AML-193 (cell line): Measurements from ENCODE around the gene COX14.
"Not testable (repeated sequence)": the region's sequence is repeated elsewhere in the genome, so short reads cannot be mapped to it uniquely, and the experiment has no call there.

ENCODE experiments used
- DNase-seq, 2 experiments: peaks; one replicate each; lab custom pipeline; 2025; lab: John Stamatoyannopoulos, UW

The COX14 gene

GRCh38 chr12:50154947-50155346 is 42.9 kb downstream of the COX14 start:
- DNase-seq, result not testable (repeated sequence)

DNA sequence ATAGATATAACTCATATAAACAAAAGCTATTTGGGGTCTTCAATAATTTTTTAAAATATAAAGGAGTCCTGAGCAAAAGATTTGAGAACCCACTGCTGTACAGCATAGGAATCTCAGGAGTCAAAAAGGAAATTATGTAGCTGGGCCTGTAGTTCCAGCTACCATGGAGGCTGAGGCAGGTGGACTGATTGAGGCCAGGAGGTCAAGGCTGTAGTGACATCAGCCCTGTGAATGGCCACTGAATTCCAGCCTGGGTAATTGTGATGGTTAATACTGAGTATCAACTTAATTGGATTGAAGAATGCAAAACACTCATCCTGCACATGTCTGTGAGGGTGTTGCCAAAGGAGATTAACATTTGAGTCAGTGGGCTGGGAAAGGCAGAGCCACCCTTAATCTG is 44.6 kb downstream of the COX14 start:
- DNase-seq, result no peak

- no peak for DNase-seq
Measured at GRCh38 chr12:50157259-50157658, 45.2 kb downstream of the COX14 start.

DNA sequence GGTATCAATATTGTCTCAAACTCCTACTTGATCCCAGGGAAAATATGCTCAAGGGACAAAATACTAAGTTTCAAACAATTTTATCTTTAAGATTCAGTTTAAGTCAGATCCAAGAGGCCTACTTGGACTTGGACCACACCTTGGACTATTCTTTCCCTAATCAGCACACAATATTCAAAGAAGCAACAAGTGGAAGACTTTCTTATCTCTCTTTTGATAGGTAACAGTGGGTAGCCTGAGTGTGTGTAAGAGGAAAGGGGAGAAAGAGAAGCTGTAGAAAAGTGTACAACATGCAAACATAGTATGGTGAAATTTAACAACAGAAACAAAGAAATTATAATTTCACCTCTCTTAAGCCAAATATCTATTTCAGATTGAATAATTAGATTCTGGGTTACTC is 48.6 kb downstream of the COX14 start:
- no peak for DNase-seq

DNA sequence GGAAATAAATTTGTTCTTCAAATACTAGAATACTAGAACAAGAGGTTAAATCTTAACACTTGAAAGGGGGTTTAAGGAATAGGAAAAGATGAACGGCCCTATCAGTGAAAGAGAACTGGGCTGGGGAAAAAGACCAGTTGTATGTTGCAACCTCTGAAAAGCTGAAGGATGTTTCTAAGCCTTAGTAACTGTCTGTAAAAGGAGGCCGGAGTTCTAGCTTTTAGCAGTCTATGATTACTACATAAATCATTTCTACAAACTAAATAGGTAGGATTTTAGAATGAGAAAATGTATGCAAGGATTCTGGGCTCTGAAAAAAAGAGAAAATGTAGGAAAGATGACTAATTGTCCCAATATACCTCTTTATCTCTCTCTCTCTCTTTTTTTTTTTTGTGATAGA is 50.2 kb downstream of the COX14 start:
- peak in 1 of 2 experiments; percentile 20 for DNase-seq

DNA sequence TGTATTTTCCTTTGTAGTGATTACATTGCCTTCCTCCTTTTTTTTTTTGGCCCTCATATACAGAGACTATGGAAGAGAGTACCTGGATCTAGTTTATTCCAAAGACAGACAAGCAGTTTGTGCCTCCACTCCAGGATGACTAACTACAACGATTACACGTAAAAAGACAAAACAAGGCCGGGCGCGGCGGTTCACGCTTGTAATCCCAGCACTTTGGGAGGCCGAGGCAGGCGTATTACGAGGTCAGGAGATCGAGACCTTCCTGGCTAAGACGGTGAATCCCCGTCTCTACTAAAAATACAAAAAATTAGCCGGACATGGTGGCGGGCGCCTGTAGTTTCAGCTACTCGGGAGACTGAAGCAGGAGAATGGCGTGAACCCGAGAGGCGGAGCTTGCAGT is 52.9 kb downstream of the COX14 start:
- DNase-seq, result no peak

DNA sequence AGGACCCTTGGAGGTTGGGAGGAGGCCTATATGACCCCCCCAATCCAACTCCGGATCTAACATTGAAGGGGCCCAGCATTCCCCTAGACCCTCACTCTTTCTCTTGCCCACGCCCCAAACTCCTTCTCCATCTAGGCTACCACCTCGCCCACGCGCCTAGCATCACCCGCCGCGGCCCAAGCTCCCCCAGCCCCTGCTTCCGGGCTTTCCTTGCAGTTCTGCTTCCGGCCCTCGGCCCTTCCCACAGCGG is 54.7 kb downstream of the COX14 start:
- no peak for DNase-seq

- DNase-seq, result peak; percentile 95 to 97
Measured at GRCh38 chr12:50167049-50167828, 55.2 kb downstream of the COX14 start, which contains the start of gene CERS5. Gene CERS5, minus strand, starts transcription at chr12:50167369. Its CDS starts 72 bp downstream, at chr12:50167297.
